Stimulated activated CD4-positive, alpha-beta T cell treated with anti-CD3 and anti-CD28 coated beads, TNF-alpha, amount 100 ng/mL, for 24 hours (primary cell): ENCODE results near the gene F2RL3.
"Not testable (repeated sequence)": the region's sequence is repeated elsewhere in the genome, so short reads cannot be mapped to it uniquely, and the experiment has no call there.

Experiments
- DNase-seq, 3 experiments: peaks; one replicate each; pipeline ENCODE4 v3.0.0-alpha.2; 2020; ENCODE audit warnings: low read depth in 3 of 3

F2RL3 gene

DNA sequence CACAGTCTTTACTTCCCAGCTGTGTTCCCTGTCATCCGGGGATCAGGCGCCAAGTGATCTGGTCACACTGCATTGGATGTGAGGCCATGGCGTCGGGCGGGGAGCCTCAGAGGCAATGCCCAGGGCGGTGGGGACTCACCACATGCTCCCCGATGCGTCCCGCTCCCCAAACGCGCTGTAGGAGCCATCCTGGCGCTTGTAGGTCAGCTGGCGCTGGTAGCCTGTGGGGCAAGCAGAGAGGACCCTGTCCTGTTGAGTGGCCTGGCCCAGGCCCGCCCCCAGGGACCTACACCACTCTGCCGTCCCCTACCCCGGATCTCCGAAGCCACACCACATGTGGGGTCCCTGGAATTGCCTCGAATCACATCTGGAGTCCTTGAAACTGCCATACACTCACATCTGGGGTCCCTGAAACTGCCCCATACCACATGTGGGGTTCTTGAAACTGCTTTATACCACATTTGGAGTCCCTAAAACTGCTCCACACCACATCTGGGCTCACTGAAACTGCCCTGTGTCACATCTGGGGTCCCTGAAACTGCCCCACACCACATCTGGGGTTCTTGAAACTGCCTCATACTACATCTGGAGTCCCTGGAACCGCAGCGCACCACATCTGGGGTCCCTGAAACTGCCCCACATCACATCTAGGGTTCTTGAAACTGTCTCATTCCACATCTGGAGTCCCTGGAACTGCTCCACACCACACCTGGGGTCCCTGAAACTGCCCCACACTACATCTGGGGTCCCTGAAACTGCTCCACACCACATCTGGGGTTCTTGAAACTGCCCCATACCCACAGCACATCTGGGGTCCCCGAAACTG is 33.2 kb downstream of the F2RL3 start:
- DNase-seq = no peak

DNA sequence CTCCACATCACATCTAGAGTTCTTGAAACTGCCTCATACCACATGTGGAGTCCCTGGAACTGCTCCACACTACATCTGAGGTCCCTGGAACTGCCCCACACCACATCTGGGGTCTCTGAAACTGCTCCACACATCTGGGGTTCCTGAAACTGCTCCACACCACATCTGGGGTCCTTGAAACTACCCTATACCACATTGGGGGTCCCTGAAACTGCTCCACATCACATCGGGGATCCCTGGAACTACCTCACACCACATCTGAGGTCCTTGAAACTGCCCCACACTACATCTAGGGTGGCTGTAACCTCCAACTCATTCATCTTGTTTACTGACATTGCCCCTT is 33.8 kb downstream of the F2RL3 start:
- no peak for DNase-seq

DNA sequence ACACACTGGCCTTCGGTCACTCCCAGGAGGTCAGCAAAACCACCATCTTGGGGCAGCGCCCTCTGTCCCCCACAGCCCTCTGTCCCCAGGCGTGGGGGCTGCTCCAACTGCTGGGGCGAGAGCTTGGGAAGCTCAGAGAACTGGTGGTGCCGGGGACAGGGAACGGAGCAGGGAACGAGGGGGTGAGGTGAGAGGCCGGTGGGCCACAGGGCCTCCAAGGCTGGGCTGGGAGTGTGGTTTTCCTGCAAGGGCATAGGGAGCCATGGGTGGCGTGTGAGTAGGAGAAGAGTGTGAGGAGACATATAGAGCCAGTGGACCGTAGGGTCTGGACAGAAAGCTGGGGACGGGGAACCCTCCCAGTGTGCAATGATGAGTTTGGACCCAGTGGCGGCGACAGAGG is 34.1 kb downstream of the F2RL3 start:
- DNase-seq = no peak

DNA sequence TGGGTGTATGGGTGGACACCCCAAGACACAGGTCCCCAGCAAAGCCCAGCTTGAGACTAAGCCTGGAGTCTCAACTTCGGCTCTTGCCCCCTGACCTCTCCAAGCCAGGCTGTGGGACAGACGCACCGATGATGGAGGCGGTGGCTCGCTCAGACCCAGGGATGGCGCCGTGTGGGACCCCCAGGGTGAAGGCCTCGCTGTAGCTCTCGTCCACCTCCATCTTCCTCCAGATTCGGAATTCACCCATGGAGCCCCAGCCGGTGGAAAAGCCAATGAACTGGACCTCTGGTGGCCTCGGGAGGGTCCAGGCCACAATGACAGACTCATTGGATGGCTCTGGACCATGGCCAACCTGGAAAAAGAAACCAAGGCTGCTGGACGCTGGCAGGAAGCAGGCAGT is 39.1 kb downstream of the F2RL3 start:
- DNase-seq = no peak

DNA sequence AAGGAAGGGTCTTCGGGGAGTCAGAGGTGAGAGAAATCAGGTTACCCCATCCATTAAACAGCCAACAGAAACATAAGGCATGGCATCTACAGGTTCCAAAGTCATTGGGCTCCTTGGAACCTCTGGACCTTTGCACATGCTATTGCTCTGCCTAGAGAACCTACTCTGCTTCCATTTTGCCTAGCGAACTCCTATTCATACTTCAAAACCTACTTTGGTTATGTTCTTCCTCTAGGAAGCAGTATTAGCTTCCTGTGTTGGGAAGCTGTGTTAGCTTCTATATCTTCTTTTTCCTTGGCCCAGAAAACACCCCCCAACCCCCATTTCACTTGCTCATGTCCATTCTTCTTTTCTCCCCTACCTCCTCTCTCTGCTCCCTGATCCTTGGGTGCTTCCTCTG is 39.6 kb downstream of the F2RL3 start:
- no peak for DNase-seq

DNA sequence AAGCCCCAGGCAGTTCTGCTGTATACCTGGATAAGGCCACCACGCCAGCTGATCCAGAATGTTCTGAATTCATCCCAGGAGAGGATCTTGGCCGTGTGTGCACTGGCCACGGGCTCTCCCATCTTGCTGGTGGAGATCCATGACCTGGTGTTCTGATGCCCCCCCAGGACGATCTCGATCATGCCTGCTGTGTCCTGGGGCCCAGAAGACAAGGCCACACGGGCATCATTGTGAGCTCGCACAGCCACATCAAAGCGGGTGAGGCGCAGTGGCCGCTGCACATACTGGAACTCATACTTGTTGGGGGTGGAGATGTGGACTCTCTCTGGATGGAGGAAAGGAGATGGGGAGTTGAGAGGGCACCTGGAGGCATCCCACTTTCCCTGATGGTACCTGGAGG is 40.1 kb downstream of the F2RL3 start:
- no peak for DNase-seq

DNA sequence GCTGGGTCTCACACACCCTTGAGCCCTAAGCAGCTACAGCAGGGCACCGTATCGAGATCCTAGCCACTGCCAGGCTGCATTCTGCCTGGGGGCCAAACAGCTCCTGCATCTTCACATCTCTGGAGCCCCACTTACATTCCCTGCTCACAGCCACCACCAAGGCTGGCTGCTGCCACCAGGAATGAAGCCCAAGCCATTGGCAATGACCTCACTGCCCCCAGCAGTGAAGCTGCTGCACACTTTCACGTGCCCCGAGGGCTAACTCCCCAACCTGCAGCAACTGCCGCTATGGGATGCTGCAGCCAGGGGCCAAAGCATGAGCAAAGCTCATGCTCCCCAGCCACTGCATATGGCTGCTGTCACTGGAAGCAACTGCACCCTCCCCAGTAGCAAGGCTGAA is 42.0 kb downstream of the F2RL3 start:
- DNase-seq = no peak

DNA sequence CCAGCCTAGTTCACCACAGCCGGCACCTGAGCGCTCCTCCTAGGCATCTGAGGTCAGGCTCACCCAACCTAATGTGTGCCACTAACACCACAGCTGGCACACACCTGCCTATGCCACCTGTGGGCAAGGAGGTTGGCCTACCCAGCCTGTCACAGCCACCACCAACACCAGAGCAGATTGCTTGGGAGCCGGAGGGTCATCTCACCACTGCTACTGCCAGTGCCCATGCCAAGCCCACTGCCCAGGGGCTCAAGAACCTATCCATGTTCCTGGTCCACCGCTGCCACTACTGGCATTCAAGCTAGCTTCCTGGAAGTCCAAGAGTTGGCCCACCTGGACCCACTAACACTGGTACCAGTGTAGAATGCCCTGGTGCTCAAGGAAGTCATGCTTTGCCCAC is 42.5 kb downstream of the F2RL3 start:
- no peak for DNase-seq

DNA sequence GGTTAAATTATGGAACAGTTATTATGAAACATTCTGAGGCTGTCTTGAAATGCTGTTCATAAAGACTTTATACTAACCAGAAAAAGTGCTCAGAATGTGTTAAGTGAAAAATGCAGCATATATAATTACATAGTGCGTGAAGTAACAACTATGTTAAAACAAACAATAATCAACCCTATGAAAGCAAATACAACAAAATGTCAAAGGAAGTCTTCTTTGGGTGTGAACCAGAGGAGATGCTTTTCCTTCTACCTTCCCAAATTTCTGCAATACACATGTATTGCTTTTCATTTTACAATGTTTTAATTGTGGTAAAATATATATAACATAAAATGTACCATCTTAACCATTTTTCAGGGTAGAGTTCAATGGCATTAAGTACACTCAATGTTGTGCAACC is 45.7 kb downstream of the F2RL3 start:
- no peak for DNase-seq

DNA sequence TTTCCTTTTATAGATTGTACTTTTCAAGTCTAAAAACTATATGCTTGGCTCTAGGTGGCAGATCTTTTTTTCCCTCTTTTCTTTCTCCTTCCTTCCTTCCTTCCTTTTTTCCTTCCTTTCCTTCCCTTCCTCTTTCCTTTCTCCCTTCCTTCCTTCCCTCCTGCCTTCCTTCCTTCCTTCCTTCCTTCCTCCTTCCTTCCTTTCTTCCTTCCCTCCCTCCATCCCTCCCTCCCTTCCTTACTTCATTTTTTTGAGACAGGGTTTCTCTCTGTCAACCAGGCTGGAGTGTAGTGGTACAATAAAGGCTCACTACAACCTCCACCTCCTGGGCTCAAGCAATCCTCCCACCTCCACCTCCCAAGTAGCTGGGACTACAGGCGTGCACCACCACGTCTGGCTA is 48.1 kb downstream of the F2RL3 start:
- no peak for DNase-seq

DNA sequence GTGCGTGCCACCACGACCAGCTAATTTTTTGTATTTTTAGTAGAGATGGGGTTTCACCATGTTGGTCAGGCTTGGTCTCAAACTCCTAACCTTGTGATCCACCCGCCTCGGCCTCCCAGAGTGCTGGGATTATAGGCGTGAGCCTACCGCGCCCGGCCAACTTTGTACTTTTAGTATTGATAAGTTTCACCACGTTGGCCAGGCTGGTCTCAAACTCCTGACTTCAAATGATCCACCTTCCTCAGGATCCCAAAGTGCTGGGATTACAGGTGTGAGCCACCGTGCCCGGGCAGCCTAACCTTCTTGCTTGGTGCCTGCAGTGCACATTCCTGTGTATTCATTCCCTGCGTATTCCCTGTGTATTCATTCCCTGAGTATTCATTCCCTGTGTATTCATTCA is 49.0 kb downstream of the F2RL3 start:
- DNase-seq = not testable (repeated sequence)

DNA sequence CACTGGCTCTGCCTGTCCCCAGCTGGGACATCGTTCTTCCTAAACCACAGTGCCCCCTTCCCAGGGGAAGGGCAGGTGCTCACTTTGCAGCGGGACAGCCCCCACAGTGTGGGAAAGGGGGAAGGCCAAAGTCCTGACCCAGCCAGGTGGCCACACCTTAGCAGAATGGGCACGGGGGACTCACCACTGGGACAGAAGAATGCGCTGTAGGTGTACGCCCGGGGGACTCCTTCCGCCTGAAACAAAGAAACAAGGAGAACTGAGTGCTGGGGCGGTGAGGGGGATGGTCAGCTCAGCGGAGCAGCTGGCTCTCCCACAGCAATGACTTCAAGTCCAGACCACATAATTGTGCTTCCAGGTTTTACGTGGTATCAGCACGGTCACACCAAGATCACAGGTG is 49.4 kb downstream of the F2RL3 start:
- no peak for DNase-seq

DNA sequence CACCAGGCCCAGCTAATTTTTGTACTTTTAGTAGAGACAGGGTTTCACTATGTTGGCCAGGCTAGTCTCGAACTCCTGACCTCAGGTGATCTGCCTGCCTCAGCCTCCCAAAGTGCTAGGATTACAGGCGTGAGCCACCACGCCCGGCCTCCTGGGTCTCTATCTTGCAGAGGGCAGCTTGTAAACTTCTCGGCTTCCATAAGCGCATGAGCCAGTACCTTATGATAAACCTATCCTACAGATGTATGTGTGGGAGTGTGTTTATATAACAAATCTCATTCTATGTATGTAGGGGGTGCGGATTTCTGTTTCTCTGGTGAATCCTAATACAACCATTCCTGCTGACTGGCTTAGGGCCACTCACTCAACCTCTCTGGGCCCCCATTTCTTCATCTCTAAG is 51.3 kb downstream of the F2RL3 start:
- DNase-seq = not testable (repeated sequence)

DNA sequence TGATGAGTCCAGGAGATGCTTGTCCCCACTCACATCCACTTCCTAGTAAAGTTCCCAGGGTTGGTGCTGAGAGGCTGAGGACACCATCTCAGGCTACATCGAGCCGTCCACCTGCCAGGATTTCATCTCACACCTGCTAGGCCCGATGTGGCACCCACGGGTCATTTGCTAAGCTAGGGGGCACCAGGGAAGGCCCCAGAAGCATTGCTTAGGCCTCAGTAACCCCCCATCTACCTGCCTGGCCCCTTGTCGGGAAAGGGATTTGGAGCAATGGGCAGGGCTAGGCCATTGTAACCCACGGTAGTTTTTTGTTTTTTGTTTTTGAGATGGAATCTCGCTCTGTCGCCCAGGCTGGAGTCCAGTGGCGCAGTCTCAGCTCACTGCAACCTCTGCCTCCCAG is 51.8 kb downstream of the F2RL3 start:
- no peak for DNase-seq
